NCI-H2081 treated with DMSO at 0.1 percent for 48 hours (cell line): ENCODE data around the gene GINM1.

ENCODE experiments used
- DNase-seq: peaks from one replicate; lab custom pipeline; 2025; lab: John Stamatoyannopoulos, UW

The GINM1 gene

DNA sequence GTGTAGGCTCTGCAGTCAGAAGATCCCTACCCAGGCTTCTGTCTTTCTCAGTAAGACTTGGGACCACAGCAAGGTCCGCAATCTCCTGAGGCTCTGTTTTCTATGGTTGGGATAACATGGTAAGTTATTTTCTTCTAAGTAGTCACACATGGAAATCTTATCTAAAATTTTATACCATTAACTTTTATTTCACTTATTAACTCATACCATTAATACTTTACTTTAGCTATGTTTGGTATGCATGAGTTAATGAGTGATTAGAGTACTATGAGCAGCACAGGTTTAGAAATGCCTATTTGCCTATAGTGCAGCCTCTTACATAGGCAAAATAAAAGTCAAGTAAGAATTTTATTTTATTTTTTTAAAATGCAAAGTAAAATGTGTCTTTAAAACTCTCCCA lies 27.2 kb downstream of the GINM1 start:
- no peak for DNase-seq

DNA sequence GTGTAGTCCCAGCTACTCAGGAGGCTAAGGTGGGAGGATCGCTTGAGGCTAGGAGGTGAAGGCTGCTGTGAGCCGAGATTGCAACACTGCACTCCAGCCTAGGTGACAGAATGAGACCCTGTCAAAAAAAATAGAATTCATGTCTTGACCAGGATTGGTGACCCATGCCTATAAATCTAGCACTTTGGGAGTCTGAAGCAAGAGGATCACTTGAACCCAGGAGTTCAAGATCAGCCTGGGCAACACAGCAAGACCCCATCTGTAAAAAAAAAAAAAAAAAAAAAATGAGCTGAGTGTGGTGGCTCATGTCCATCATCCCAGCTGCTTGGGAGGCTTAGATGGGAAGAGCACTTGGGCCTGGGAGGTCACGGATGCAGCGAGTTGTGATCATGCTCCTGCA lies 34.3 kb downstream of the GINM1 start:
- DNase-seq, result no peak

DNA sequence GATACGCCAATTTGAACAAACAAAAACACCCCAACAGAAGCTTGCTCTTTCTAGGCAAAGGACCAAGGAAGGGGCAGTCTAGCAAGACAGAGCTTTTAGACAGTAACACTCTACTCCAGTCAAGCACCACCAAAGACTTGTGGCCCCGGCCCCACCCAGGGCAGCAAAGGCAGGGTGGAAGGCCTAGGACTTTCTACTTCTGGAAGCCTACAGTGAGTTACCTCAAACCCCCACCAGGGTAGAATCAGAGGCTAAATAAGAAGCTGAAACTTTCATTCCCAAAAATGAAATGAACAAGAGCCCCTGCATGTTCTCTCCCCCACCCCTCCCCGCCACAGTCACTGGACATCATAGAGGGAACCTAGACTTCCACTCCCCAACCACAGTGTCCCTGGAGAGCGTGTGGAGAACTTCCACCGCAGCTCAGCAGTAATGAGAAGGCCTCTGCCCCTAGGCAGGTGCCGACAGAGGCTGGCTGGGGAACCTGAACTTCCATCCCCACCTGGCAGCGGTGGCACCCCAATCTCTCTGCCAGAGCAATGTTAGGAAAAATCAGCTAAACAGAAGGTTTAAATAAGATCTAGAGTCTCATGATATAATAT lies 42.3 kb downstream of the GINM1 start:
- DNase-seq, result no peak

DNA sequence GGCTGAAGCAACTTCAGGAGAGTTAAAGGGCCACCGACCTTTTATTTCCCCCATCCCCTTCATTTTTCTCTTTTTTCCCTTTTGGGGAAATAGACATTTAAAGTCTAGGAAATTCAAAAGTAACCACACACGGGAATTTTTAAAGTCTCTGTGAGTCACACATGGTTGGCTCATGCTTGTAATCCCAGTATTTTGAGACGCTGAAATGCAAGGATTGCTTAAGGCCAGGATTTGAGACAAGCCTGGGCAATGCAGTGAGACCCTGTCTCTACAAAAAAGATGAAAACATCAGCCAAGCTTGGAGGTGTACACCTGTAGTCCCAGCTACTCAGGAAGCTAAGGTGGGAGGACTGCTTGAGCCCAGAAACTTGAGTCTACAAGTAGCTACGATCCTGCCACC lies 48.2 kb downstream of the GINM1 start:
- DNase-seq, result no peak

DNA sequence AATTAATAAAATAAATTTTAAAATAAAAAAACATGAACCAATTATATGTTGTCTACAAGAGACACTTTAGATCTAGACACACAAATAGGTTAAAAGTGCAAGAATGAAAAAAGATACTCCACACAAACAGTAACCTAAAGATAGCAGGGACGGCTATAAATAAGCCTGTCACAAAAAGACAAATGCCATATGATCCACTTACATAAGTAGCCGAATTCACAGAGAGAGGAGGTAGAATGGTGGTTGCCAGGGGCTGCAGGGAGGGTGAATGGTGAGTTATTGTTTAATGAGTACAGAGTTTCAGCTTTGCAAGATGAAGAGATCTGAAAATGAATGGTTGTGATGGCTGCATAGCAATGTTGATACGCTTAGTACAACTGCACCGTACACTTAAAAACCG lies 49.6 kb downstream of the GINM1 start:
- no peak for DNase-seq

DNA sequence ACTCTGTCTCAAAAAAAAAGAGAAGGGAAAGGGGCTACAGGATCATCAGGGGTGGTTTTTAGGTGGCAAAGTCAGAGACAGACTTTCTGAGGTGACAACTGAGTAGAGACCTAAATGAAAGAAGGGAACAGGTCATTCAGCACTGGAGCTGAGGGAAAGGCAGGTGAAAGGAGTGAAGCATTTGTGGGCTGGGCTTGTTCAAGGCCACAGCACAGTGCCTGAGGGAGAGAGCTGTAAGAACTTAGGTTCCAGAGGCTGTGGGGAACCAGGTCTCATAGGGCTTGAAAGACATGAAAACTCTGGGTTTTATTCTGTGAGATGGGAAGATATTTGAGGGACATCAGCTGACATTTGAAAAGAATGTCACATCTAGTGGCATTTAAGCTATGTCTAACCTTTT lies 61.5 kb downstream of the GINM1 start:
- no peak for DNase-seq

DNA sequence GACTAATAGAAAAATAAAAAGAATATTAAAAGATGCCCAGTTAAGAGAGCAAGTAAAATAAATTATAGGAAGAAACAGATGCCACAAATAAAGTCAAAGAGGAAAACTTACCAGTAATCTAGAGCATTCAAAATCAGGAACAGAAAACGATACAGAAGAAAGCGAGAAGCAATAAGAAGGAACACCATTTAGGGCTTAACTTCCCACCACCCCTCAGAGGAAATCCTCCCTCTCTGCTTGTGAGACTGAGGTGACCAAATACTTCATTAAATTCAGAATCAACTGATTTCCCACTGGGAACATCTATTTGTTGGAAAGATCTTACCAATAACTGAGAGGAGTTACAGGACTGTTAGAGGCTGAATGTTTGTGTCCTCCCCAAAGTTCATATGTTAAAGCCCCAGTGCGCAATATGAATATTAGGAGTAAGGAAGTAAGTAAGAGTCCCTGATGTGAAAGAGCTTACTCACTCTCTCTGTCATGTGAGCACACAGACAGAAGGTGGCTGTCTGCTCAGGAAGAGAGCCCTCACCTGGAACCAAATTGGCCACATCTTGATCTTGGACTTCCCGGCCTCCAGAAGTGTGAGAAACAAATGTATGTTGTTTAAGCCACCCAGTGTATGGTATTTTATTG lies 62.8 kb downstream of the GINM1 start:
- no peak for DNase-seq

DNA sequence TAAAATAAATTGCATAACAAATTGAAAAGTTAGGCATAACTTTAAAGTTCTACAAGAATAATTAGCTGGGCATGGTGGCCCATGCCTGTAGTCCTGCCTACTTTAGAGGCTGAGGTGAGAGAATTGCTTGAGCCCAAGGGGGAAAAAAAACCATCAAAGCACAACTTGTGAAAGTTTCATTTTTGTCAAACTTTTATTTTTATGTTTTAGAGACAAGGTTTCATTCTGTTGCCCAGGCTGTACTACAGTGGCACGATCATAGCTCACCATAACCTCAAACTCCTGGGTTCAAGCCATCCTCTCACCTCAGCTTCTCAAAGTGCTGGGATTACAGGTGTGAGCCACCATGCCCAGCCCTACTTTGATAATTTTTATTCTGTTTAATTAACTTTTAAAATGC lies 68.1 kb downstream of the GINM1 start:
- DNase-seq, result no peak

DNA sequence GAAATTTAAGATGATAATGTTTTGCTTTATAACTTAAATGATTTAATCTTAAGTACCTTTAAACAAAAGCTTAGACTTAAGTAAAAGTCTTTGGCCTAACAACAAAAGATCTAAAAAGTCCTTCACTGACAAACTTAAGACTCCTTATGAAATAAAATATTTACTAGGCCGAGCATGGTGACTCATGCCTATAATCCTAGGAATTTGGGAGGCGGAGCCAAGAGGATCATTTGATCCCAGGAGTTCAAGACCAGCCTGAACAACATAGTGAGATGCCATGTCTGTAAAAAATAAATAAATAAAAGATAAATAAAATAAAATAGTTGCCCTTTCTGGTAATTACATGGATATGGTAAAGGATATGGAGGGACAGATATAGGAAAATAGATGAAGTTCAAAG lies 69.9 kb downstream of the GINM1 start:
- DNase-seq, result no peak
